AG08395 (cell line): ENCODE measurements around the gene RSPH1.
A peak's percentile ranks its signal among the peaks of the same experiment; 100 is the strongest.

ENCODE experiments used
- DNase-seq: peaks from one replicate; pipeline ENCODE4 v3.0.0; 2012; ENCODE audit warnings: mixed read lengths, low spot score

Gene RSPH1

GRCh38 chr21:42532466-42533181, 36.6 kb upstream of the RSPH1 start:
- DNase-seq = no peak

GRCh38 chr21:42531771-42532170, 35.7 kb upstream of the RSPH1 start:
- DNase-seq = no peak

GRCh38 chr21:42530167-42530518, 34.1 kb upstream of the RSPH1 start:
- DNase-seq = no peak

- DNase-seq = no peak
Observed at GRCh38 chr21:42527489-42528158, 31.6 kb upstream of the RSPH1 start.

GRCh38 chr21:42527127-42527488, 31.1 kb upstream of the RSPH1 start:
- no peak for DNase-seq

GRCh38 chr21:42526379-42526727, 30.3 kb upstream of the RSPH1 start:
- DNase-seq = no peak

GRCh38 chr21:42525676-42526378, 29.8 kb upstream of the RSPH1 start:
- no peak for DNase-seq

GRCh38 chr21:42525029-42525581, 29.1 kb upstream of the RSPH1 start:
- DNase-seq = no peak

- DNase-seq = peak; percentile 31
Observed at GRCh38 chr21:42524341-42525028, 28.5 kb upstream of the RSPH1 start.

- DNase-seq = no peak
Observed at GRCh38 chr21:42523941-42524340, 27.9 kb upstream of the RSPH1 start.

GRCh38 chr21:42523211-42523610, 27.2 kb upstream of the RSPH1 start:
- no peak for DNase-seq

GRCh38 chr21:42522771-42523170, 26.7 kb upstream of the RSPH1 start:
- no peak for DNase-seq

- no peak for DNase-seq
Observed at GRCh38 chr21:42522271-42522670, 26.2 kb upstream of the RSPH1 start.

GRCh38 chr21:42521805-42522204, 25.8 kb upstream of the RSPH1 start:
- DNase-seq = no peak

GRCh38 chr21:42521384-42521783, 25.4 kb upstream of the RSPH1 start:
- no peak for DNase-seq

GRCh38 chr21:42520628-42521253, 24.7 kb upstream of the RSPH1 start:
- DNase-seq = no peak

- DNase-seq = no peak
Observed at GRCh38 chr21:42518626-42519025, 22.6 kb upstream of the RSPH1 start.

GRCh38 chr21:42518215-42518614, 22.2 kb upstream of the RSPH1 start:
- no peak for DNase-seq

GRCh38 chr21:42515708-42516502, 19.9 kb upstream of the RSPH1 start:
- no peak for DNase-seq

- no peak for DNase-seq
Observed at GRCh38 chr21:42514883-42515228, 18.8 kb upstream of the RSPH1 start.
